BLaER1 treated with 17β-estradiol and CSF1 and Interleukin-3, amounts not matched to agents 10 nM and 100 nM (cell line): Measurements from ENCODE around the gene GMEB2.

ENCODE experiments used
- H3K27ac ChIP-seq, 11 experiments: shearing (Covaris generic); formaldehyde crosslinking; 2 replicates each; pipeline ENCODE4 v1.8.1; 2022
- H3K27me3 ChIP-seq, 11 experiments: shearing (Covaris generic); formaldehyde crosslinking; 2 replicates each; pipeline ENCODE4 v1.8.1; 2022
- H3K36me3 ChIP-seq, 11 experiments: shearing (Covaris generic); formaldehyde crosslinking; 2 replicates each; pipeline ENCODE4 v1.8.1; 2022
- H3K4me1 ChIP-seq, 10 experiments: shearing (Covaris generic); formaldehyde crosslinking; 2 replicates each; pipeline ENCODE4 v1.8.1; 2022
- H3K4me2 ChIP-seq, 11 experiments: shearing (Covaris generic); formaldehyde crosslinking; 2 replicates each; pipeline ENCODE4 v1.8.1; 2022
- H3K4me3 ChIP-seq, 10 experiments: shearing (Covaris generic); formaldehyde crosslinking; 2 replicates each; pipeline ENCODE4 v1.8.1; 2022
- H3K9ac ChIP-seq, 11 experiments: shearing (Covaris generic); formaldehyde crosslinking; 2 replicates each; pipeline ENCODE4 v1.8.1; 2022
- H3K9me3 ChIP-seq, 11 experiments: shearing (Covaris generic); formaldehyde crosslinking; replicated peaks in 1 of 11; 2 replicates each; pipeline ENCODE4 v1.8.1; 2022
- H4K20me1 ChIP-seq, 11 experiments: shearing (Covaris generic); formaldehyde crosslinking; 2 replicates each; pipeline ENCODE4 v1.8.1; 2022
- Cebpa-rat ChIP-seq, 11 experiments: shearing (Covaris generic); IDR thresholded peaks; 2 replicates each; pipeline ENCODE4 v1.8.1; 2022

Gene GMEB2

GRCh38 chr20:63589261-63590217 is 37.4 kb downstream of the GMEB2 start:
- Histone ChIP-seq H3K27ac (peak overlapping the region in 8 of 11 experiments; percentile 67 to 83 (median 76); a peak in 15 of 22 replicates), H3K9me3 (no peaks in the 10 kb centered on the region), H3K4me2 (peak overlapping the region; percentile 77 to 98 (median 94); a peak in 21 of 22 replicates), H3K9ac (peak overlapping the region in 8 of 11 experiments; percentile 40 to 70 (median 66); a peak in 11 of 22 replicates), H3K36me3 (peaks cover 46 to 64% (median 52%) of the 10 kb centered on the region in 11 experiments), H3K27me3 (peaks cover 0 to 4% (median 0%) of the 10 kb centered on the region in 11 experiments; a peak in 4 of 22 replicates), H3K4me1 (peaks cover 27 to 65% (median 61%) of the 10 kb centered on the region in 10 experiments), H4K20me1 (peaks cover 5 to 81% (median 37%) of the 10 kb centered on the region in 11 experiments; a peak in 20 of 22 replicates), H3K4me3 (peak overlapping the region in 1 of 10 experiments; percentile 2; a peak in 1 of 20 replicates)
- no peak for TF ChIP-seq Cebpa-rat (IDR thresholded peaks at IDR 0.05)

- Histone ChIP-seq H3K4me2 (peak overlapping the region; percentile 77 to 98 (median 94)), H3K4me1 (peaks cover 27 to 71% (median 70%) of the 10 kb centered on the region in 10 experiments), H3K27me3 (peaks cover 0 to 13% (median 0%) of the 10 kb centered on the region in 11 experiments; a peak in 5 of 22 replicates), H3K4me3 (peak overlapping the region in 1 of 10 experiments; percentile 2; a peak in 3 of 20 replicates), H4K20me1 (peaks cover 5 to 72% (median 37%) of the 10 kb centered on the region in 11 experiments; a peak in 20 of 22 replicates), H3K27ac (peak overlapping the region; percentile 22 to 83 (median 75); a peak in 20 of 22 replicates), H3K36me3 (peaks cover 40 to 55% (median 45%) of the 10 kb centered on the region in 11 experiments), H3K9ac (peak overlapping the region; percentile 40 to 70 (median 65); a peak in 20 of 22 replicates), H3K9me3 (no peaks in the 10 kb centered on the region)
- no peak for TF ChIP-seq Cebpa-rat (IDR thresholded peaks at IDR 0.05)
Observed at GRCh38 chr20:63588641-63589041, 38.3 kb downstream of the GMEB2 start.

GRCh38 chr20:63587776-63588591 is 38.9 kb downstream of the GMEB2 start:
- H4K20me1 ChIP-seq: peaks cover 5 to 66% (median 37%) of the 10 kb centered on the region in 11 experiments; a peak in 20 of 22 replicates
- peak overlapping the region; percentile 40 to 71 (median 66); a peak in 20 of 22 replicates for H3K9ac ChIP-seq
- H3K4me2 ChIP-seq: peak overlapping the region; percentile 77 to 98 (median 94)
- H3K4me3 ChIP-seq: peak overlapping the region in 8 of 10 experiments; percentile 2 to 47 (median 22); a peak in 7 of 20 replicates
- TF ChIP-seq Cebpa-rat (IDR thresholded peaks at IDR 0.05): no peak
- peaks cover 27 to 78% (median 70%) of the 10 kb centered on the region in 10 experiments for H3K4me1 ChIP-seq
- peaks cover 0 to 17% (median 0%) of the 10 kb centered on the region in 11 experiments; a peak in 5 of 22 replicates for H3K27me3 ChIP-seq
- H3K27ac ChIP-seq: peak overlapping the region; percentile 43 to 83 (median 75); a peak in 20 of 22 replicates
- no peaks in the 10 kb centered on the region for H3K9me3 ChIP-seq
- H3K36me3 ChIP-seq: peaks cover 33 to 49% (median 38%) of the 10 kb centered on the region in 11 experiments

GRCh38 chr20:63587256-63587655 is 39.6 kb downstream of the GMEB2 start:
- peak overlapping the region in 9 of 11 experiments; percentile 60 to 83 (median 75); a peak in 17 of 22 replicates for H3K27ac ChIP-seq
- H3K9me3 ChIP-seq: no peaks in the 10 kb centered on the region
- H3K4me3 ChIP-seq: peak overlapping the region in 4 of 10 experiments; percentile 5 to 47 (median 25); a peak in 3 of 20 replicates
- H3K36me3 ChIP-seq: peaks cover 26 to 41% (median 31%) of the 10 kb centered on the region in 11 experiments
- H4K20me1 ChIP-seq: peaks cover 5 to 65% (median 32%) of the 10 kb centered on the region in 11 experiments; a peak in 20 of 22 replicates
- TF ChIP-seq Cebpa-rat (IDR thresholded peaks at IDR 0.05): no peak
- peaks cover 0 to 22% (median 0%) of the 10 kb centered on the region in 11 experiments; a peak in 5 of 22 replicates for H3K27me3 ChIP-seq
- peak overlapping the region; percentile 77 to 98 (median 94) for H3K4me2 ChIP-seq
- H3K9ac ChIP-seq: peak overlapping the region in 8 of 11 experiments; percentile 0 to 71 (median 68); a peak in 13 of 22 replicates
- peaks cover 27 to 82% (median 70%) of the 10 kb centered on the region in 10 experiments for H3K4me1 ChIP-seq

- no peak overlapping the region for H3K4me3 ChIP-seq
- peak overlapping the region; percentile 77 to 98 (median 94) for H3K4me2 ChIP-seq
- H3K9me3 ChIP-seq: no peaks in the 10 kb centered on the region
- peaks cover 0 to 22% (median 0%) of the 10 kb centered on the region in 11 experiments; a peak in 5 of 22 replicates for H3K27me3 ChIP-seq
- peak overlapping the region in 4 of 11 experiments; percentile 0 to 70 (median 68); a peak in 3 of 22 replicates for H3K9ac ChIP-seq
- peaks cover 5 to 61% (median 32%) of the 10 kb centered on the region in 11 experiments; a peak in 20 of 22 replicates for H4K20me1 ChIP-seq
- TF ChIP-seq Cebpa-rat (IDR thresholded peaks at IDR 0.05): no peak
- peaks cover 21 to 37% (median 26%) of the 10 kb centered on the region in 11 experiments for H3K36me3 ChIP-seq
- peaks cover 27 to 82% (median 70%) of the 10 kb centered on the region in 10 experiments for H3K4me1 ChIP-seq
- peak overlapping the region in 7 of 11 experiments; percentile 75 to 83 (median 76); a peak in 11 of 22 replicates for H3K27ac ChIP-seq
Observed at GRCh38 chr20:63586797-63587196, 40.1 kb downstream of the GMEB2 start.

GRCh38 chr20:63585616-63586565 is 41.0 kb downstream of the GMEB2 start:
- peaks cover 0 to 30% (median 0%) of the 10 kb centered on the region in 11 experiments; a peak in 5 of 22 replicates for H3K27me3 ChIP-seq
- H4K20me1 ChIP-seq: peaks cover 5 to 53% (median 31%) of the 10 kb centered on the region in 11 experiments; a peak in 20 of 22 replicates
- peaks cover 14 to 28% (median 17%) of the 10 kb centered on the region in 11 experiments for H3K36me3 ChIP-seq
- H3K9ac ChIP-seq: peak overlapping the region in 1 of 11 experiments; percentile 19; a peak in 1 of 22 replicates
- no peak for TF ChIP-seq Cebpa-rat (IDR thresholded peaks at IDR 0.05)
- peak overlapping the region in 4 of 11 experiments; percentile 32 to 75 (median 52); a peak in 7 of 22 replicates for H3K27ac ChIP-seq
- H3K4me3 ChIP-seq: no peak overlapping the region
- peaks cover 27 to 87% (median 73%) of the 10 kb centered on the region in 10 experiments for H3K4me1 ChIP-seq
- H3K4me2 ChIP-seq: peak overlapping the region in 8 of 11 experiments; percentile 63 to 98 (median 76); a peak in 19 of 22 replicates
- no peaks in the 10 kb centered on the region for H3K9me3 ChIP-seq
